Psoas muscle (tissue), 8 donors: Measurements from ENCODE around the gene ZBTB16. TPM values are rescaled to one million over a fixed set of nuclear protein-coding genes. Genes with fewer than 3 reads are reported as not detected.
A peak's percentile ranks its signal among the peaks of the same experiment; 100 is the strongest.

Source experiments
- ATAC-seq, 4 donors: fragments of 200-7000 bp; cut with Tn5 transposase; one replicate each; pipeline ENCODE4 v1.9.1; 2020; ENCODE audit warnings: moderate library complexity in 3 of 4, mild to moderate bottlenecking in 2 of 4
- DNase-seq, 2 donors: peaks; one replicate each; pipeline ENCODE4 v3.0.0-alpha.2; 2020
- H3K27ac ChIP-seq: fragments of 200-600 bp; one replicate; pipeline ENCODE4 v1.8.0; 2022
- H3K27me3 ChIP-seq, 3 donors: fragments of 200-600 bp in 1 of 3; one replicate each; pipeline versions ENCODE4 v1.6.1 to v1.8.0; 2013 to 2022; ENCODE audit warnings: low read length in 2 of 3, mild to moderate bottlenecking in 2 of 3, moderate library complexity in 1 of 3; ENCODE audit not compliant: insufficient read depth in 3 of 3
- H3K36me3 ChIP-seq, 2 donors: fragments of 200-600 bp in 1 of 2; one replicate each; pipeline versions ENCODE4 v1.6.1 to v1.8.0; 2013 to 2022; ENCODE audit warnings: low read depth in 1 of 2, mild to moderate bottlenecking in 1 of 2, moderate library complexity in 1 of 2; ENCODE audit not compliant: insufficient read depth in 1 of 2
- H3K4me1 ChIP-seq: fragments of 200-600 bp; one replicate; pipeline ENCODE4 v1.8.0; 2022
- H3K4me3 ChIP-seq: fragments of 200-600 bp; one replicate; pipeline ENCODE4 v1.8.0; 2022; ENCODE audit warnings: mild to moderate bottlenecking
- H3K9me3 ChIP-seq: fragments of 200-600 bp; one replicate; pipeline ENCODE4 v1.8.0; 2022
- WGBS, 3 donors: extraction: QIAGEN DNeasy Blood & Tissue Kit; methylation state at CpG; one replicate each; pipeline versions ENCODE4 v1.1.6 to v1.1.7; 2013; 5-methylcytosine and 5-hydroxymethylcytosine counted together
- intact Hi-C, 2 donors: fragments of 100-400 bp; cut with DNase I; formaldehyde crosslinking; loops; one replicate each; pipeline versions ENCODE4 v1.11.0 to v1.14.2; 2022
- polyA plus RNA-seq, 3 donors: library from polyadenylated mRNA; stranded (reverse); fragments of 200-250 nt; gene quantifications; one replicate each; pipeline ENCODE4 v1.2.3, GENCODE V29; 2013
- total RNA-seq, 4 donors: library from RNA; stranded (reverse); fragmentation: NEBNext Ultra II Directional in 2 of 4; extraction: Animal tissue kit (Norgen Biotek cat#: 25700) in 2 of 4; gene quantifications; one replicate each; pipeline versions ENCODE4 v1.2.1 to v1.2.4, GENCODE V29; 2021 to 2023
- TF ChIP-seq, protein P1 (sequence below): fragments of 200-600 bp; IDR thresholded peaks from one replicate; pipeline ENCODE4 v1.8.0; 2022; ENCODE audit warnings: antibody characterized with exemption
- donor health status: healthy with polysubstance abuse.
- donor health status: DM: no; HTN: no; CAD: no; lungs with moderate emphysema.
- donor health status: Bipolar disorder and iron deficiency.
- donor health status: healthy.
- donor health status: DM: yes; HTN: yes; CAD: no.
- donor health status: DM: no; HTN: no; CAD: no.
- donor health status: DM: no; HTN: no; CAD: no.
- donor health status: DM: yes; HTN: yes; CAD: no.

ZBTB16 gene
- total and polyA plus RNA-seq, 7 donors = 11.7 to 299 (median 89.8) TPM

DNA sequence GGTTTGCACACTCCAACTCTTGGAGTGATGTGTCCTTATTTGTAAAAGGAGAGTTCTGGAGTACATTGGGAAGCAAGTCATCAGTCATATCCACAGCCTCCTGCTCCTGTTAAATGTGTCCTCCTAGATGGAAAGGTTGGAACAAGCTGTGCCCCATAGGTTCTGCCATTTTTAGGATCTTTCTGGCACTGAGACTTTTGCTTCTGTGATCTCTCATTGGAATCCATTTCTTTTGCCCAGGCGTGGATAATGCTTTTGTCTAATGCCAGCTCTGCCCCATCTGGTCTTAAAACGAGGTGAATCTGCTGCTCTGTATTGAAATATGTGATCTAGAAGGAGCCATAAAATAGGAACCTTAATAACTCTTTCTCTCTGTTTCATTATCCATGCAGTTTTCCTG lies 66.4 kb downstream of the ZBTB16 start:
- H3K27ac ChIP-seq = peak overlapping the region; percentile 99
- H3K36me3 ChIP-seq = peaks cover 0 to 7% of the 10 kb centered on the region in 2 donors
- TF ChIP-seq, protein P1, sequence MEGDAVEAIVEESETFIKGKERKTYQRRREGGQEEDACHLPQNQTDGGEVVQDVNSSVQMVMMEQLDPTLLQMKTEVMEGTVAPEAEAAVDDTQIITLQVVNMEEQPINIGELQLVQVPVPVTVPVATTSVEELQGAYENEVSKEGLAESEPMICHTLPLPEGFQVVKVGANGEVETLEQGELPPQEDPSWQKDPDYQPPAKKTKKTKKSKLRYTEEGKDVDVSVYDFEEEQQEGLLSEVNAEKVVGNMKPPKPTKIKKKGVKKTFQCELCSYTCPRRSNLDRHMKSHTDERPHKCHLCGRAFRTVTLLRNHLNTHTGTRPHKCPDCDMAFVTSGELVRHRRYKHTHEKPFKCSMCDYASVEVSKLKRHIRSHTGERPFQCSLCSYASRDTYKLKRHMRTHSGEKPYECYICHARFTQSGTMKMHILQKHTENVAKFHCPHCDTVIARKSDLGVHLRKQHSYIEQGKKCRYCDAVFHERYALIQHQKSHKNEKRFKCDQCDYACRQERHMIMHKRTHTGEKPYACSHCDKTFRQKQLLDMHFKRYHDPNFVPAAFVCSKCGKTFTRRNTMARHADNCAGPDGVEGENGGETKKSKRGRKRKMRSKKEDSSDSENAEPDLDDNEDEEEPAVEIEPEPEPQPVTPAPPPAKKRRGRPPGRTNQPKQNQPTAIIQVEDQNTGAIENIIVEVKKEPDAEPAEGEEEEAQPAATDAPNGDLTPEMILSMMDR = no peak
- DNase-seq (no peak), ATAC-seq (no peak)
- intact Hi-C loops = no loop called here
- H3K4me3 ChIP-seq = no peak overlapping the region
- H3K4me1 ChIP-seq = peaks cover 97% of the 10 kb centered on the region
- no peaks in the 10 kb centered on the region for H3K27me3 ChIP-seq
- no peaks in the 10 kb centered on the region for H3K9me3 ChIP-seq
- WGBS, 3 donors = 39 to 64% (median 45%) methylated on average over 2 of the region's 2 CpGs

DNA sequence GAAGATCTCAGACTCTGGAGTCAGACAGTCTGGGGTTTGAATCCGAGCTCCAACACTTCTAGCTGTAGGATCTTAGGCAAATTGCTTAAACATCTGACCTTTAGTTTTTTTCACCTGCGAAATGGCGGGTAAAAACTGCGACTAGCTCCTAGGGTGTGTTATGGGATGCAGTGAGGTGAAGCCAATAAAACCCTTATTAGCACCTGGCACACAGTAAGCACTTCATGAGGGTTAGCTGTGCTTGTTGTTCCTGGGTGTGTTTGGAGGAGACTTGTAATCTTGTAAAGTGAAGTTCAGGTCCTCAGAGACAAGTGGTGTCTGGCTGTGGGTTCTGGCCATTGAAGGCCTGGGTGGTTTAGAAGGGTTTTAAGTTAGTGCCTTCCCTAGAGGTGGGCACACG lies 68.9 kb downstream of the ZBTB16 start:
- Histone ChIP-seq H3K4me1 (peaks cover 98% of the 10 kb centered on the region), H3K27me3 (no peaks in the 10 kb centered on the region), H3K9me3 (no peaks in the 10 kb centered on the region), H3K27ac (peak overlapping the region; percentile 99), H3K4me3 (no peak overlapping the region), H3K36me3 (peaks cover 0 to 7% of the 10 kb centered on the region in 2 donors)
- WGBS, 3 donors = 52 to 87% (median 58%) methylated on average over 5 of the region's 5 CpGs
- intact Hi-C loops = no loop called here
- TF ChIP-seq, protein P1 = no peak
- DNase-seq (no peak), ATAC-seq (no peak)

DNA sequence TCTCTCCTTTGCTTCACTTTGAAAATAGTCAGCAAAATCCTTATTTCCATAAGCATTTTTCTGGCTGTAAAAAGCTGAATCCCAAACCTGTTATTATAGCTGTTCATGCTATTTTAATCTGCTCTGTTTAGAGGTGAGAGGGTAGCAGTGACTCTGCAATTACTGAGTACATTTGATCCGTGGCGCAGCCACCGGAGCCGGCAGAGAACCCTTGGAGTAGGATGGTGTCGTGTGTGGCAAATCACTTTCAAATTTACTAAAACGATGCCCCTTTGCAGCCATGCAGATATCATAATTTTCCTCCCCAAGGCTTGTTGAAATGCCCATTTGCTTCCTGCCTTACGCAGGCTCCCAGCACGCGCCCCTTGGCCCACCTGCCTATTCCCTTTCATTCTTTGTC lies 69.6 kb downstream of the ZBTB16 start:
- 23 to 46% (median 40%) methylated on average over 9 of the region's 9 CpGs for WGBS, 3 donors
- no peak for DNase-seq
- peak in 3 of 4 donors; percentile 30 to 48 (median 47) for ATAC-seq
- peaks cover 0 to 7% of the 10 kb centered on the region in 2 donors for H3K36me3 ChIP-seq
- H3K27ac ChIP-seq = peak overlapping the region; percentile 99
- TF ChIP-seq, protein P1 = no peak
- peak overlapping the region; percentile 46 for H3K4me3 ChIP-seq
- H3K9me3 ChIP-seq = no peaks in the 10 kb centered on the region
- H3K27me3 ChIP-seq = no peaks in the 10 kb centered on the region
- intact Hi-C loops = no loop called here
- peaks cover 98% of the 10 kb centered on the region for H3K4me1 ChIP-seq

DNA sequence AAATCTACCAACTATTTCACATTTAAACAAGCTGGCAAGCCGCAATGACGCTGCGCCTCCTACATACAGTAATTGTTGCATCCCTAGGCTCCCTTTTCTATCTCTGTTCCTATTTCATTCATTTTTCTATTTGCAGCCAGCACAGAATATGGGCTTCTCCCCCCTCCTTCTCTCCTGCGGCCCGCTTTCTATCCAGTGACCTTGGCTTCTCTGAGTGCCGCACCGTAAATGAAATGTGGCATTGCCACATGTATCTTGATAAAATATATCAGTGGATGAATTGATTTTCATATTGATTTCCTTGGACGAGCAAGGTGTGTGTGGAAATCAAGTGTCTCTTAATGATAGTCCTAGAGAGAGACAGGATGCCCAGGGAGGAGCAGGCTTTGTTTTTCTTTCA lies 70.2 kb downstream of the ZBTB16 start:
- no peak for ATAC-seq
- Histone ChIP-seq H3K36me3 (peaks cover 0 to 7% of the 10 kb centered on the region in 2 donors), H3K9me3 (no peaks in the 10 kb centered on the region), H3K27ac (peak overlapping the region; percentile 99), H3K27me3 (no peaks in the 10 kb centered on the region), H3K4me1 (peaks cover 99% of the 10 kb centered on the region), H3K4me3 (peak overlapping the region; percentile 46)
- intact Hi-C loops = no loop called here
- DNase-seq = no peak
- 27 to 51% (median 41%) methylated on average over 8 of the region's 8 CpGs for WGBS, 3 donors
- TF ChIP-seq, protein P1 = no peak

DNA sequence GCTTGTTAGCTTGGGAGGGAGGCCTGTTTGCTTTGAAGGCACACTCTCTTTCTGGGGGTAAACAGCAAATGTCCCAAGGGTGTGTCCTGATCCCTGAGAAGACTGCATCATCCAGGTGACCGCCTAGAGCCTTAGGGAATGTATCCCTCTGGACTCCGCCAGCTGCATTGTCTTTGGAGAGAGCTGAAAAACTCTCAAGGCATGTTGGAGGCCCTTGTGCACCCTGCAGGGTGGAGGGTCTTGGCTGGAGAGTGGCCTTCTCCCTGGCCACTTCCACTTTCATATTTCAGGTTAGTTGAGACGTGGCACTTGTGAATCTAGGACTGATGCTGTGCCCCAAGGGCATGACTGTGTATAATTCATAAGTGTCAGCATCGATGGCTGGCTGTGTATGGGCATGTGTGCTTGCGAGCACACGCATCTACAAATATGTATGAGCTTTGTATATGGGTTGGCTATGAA lies 70.6 kb downstream of the ZBTB16 start:
- H3K4me3 ChIP-seq = peak overlapping the region; percentile 46
- WGBS, 3 donors = 32 to 52% (median 46%) methylated on average over 6 of the region's 6 CpGs
- no peaks in the 10 kb centered on the region for H3K9me3 ChIP-seq

More for the DNA sequence above, 70.6 kb downstream of the ZBTB16 start:
- Histone ChIP-seq H3K27ac (peak overlapping the region; percentile 99), H3K27me3 (no peaks in the 10 kb centered on the region), H3K4me1 (peaks cover 99% of the 10 kb centered on the region), H3K36me3 (peaks cover 0 to 7% of the 10 kb centered on the region in 2 donors)
- intact Hi-C loops = no loop called here
- TF ChIP-seq, protein P1 = no peak
- ATAC-seq (peak in 3 of 4 donors; percentile 3 to 13 (median 6)), DNase-seq (no peak)
